Epithelial cell of esophagus (primary cell): ENCODE data around the gene ALOX5.
"Not testable (repeated sequence)": the region's sequence is repeated elsewhere in the genome, so short reads cannot be mapped to it uniquely, and the experiment has no call there.

Source experiments
- DNase-seq: peaks from one replicate; pipeline ENCODE4 v3.0.0; 2010; ENCODE audit warnings: low read depth
- H3K4me3 ChIP-seq: 2 replicates; pipeline ENCODE4 v1.5.1; 2011; ENCODE audit warnings: mild to moderate bottlenecking, low read length, control low read depth
- CTCF ChIP-seq: IDR thresholded peaks from 2 replicates; pipeline ENCODE4 v1.5.1; 2011; ENCODE audit warnings: low read depth, mild to moderate bottlenecking, low read length, control low read depth, inconsistent platforms; ENCODE audit not compliant: insufficient read depth; ENCODE audit errors: missing control alignments

The ALOX5 gene

GRCh38 chr10:45373576-45374349 lies at the start of gene ALOX5:
Gene ALOX5, plus strand, starts transcription at chr10:45374216. Its CDS starts 64 bp downstream, at chr10:45374280.
- DNase-seq = no peak
- H3K4me3 ChIP-seq = no peak within 1 kb of the TSS

GRCh38 chr10:45325116-45325515 lies 48.9 kb upstream of the ALOX5 start:
- H3K4me3 ChIP-seq = no peak overlapping the region
- no peak for DNase-seq
- no peak for TF ChIP-seq CTCF

More at GRCh38 chr10:45373576-45374349, at the start of gene ALOX5:
- TF ChIP-seq CTCF = no peak

- not testable (repeated sequence) for DNase-seq, H3K4me3 ChIP-seq
Measured at GRCh38 chr10:45326864-45327263, 47.2 kb upstream of the ALOX5 start.

- not testable (repeated sequence) for DNase-seq, H3K4me3 ChIP-seq
Measured at GRCh38 chr10:45331824-45332223, 42.2 kb upstream of the ALOX5 start.

- DNase-seq = no peak
- no peak for TF ChIP-seq CTCF
Measured at GRCh38 chr10:45339894-45340293, 34.1 kb upstream of the ALOX5 start.

GRCh38 chr10:45340420-45340819 lies 33.6 kb upstream of the ALOX5 start:
- DNase-seq, H3K4me3 ChIP-seq: not testable (repeated sequence)

More at GRCh38 chr10:45339894-45340293, 34.1 kb upstream of the ALOX5 start:
- H3K4me3 ChIP-seq = no peak overlapping the region

GRCh38 chr10:45346652-45347335 lies 27.2 kb upstream of the ALOX5 start:
- H3K4me3 ChIP-seq = not testable (repeated sequence)

GRCh38 chr10:45347464-45347863 lies 26.6 kb upstream of the ALOX5 start:
- not testable (repeated sequence) for H3K4me3 ChIP-seq, DNase-seq

More at GRCh38 chr10:45346652-45347335, 27.2 kb upstream of the ALOX5 start:
- not testable (repeated sequence) for DNase-seq

- not testable (repeated sequence) for DNase-seq, H3K4me3 ChIP-seq
Measured at GRCh38 chr10:45348196-45348765, 25.7 kb upstream of the ALOX5 start.

GRCh38 chr10:45353186-45353585 lies 20.8 kb upstream of the ALOX5 start:
- DNase-seq = peak; percentile 28
- TF ChIP-seq CTCF = no peak
- H3K4me3 ChIP-seq = no peak overlapping the region
